Stimulated activated CD4-positive, alpha-beta T cell treated with anti-CD3 and anti-CD28 coated beads, TNF-alpha, amount 100 ng/mL, for 1 hour (primary cell): ENCODE measurements around the gene NIPBL.
"Not testable (repeated sequence)": the region's sequence is repeated elsewhere in the genome, so short reads cannot be mapped to it uniquely, and the experiment has no call there.

ENCODE experiments used
- DNase-seq, 3 donors: peaks; one replicate each; pipeline ENCODE4 v3.0.0-alpha.2; 2020; ENCODE audit warnings: low read depth in 3 of 3, low spot score in 1 of 3

NIPBL gene

DNA sequence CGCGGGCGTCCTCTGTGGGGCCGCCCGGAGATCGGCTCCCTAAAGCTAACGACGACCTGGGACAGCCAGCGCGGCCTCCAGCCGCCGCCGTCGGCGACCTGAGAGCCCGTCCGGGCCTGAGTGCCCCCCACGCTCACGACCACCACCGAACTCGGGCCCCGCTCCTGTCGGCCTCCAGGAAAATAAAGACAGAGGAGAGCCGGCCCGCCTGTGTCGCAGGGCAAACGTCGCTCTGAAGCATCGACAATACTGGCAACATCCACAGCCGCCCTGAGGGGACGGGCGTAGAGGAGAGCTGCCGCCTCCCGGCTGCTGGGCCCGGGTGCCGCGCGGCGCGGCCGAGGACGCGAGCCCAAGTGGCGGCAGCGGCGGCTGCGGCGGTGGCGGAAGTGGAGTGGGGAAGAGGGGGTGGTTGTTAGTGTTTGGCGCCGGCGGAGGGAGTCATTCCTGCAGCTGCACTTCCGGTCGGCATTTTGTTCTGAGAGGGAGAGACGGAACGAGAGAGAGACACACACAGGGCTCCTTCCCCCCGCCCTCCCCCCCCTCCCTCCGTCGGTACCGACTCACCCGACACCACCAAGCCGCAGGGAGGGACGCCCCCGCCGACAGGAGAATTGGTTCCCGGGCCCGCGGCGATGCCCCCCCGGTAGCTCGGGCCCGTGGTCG is at the start of gene NIPBL:
Gene NIPBL (plus strand): TSS at position 471 of the 666 bp plus-strand sequence. CDS start 76,928 bp downstream, outside the sequence.
- peak; percentile 69 to 71 (median 70) for DNase-seq

DNA sequence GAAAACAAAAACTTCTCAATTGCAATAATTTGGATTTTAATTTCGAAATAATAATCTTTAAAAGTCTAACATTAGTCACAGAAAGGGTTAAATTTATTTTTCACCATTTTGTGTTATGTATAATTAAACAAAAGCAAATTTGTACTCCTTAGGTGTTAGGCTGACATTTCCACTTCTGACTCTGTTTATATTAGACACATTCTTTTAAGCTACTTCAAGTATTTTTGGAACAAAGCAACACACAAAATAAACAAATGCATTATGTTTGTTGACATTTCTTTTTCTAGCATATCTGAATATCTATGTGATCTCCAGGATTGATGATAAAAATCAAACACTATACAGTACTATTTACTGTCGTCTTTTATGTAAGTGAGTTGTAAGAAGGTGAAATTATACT is 44.3 kb upstream of the NIPBL start:
- DNase-seq, result no peak

GRCh38 chr5:36836831-36837230 is 39.7 kb upstream of the NIPBL start:
- DNase-seq, result no peak

GRCh38 chr5:36839489-36840476 is 36.8 kb upstream of the NIPBL start:
- no peak for DNase-seq

GRCh38 chr5:36841677-36842076 is 34.9 kb upstream of the NIPBL start:
- DNase-seq, result no peak

GRCh38 chr5:36842087-36842486 is 34.5 kb upstream of the NIPBL start:
- no peak for DNase-seq

- DNase-seq, result no peak
Measured at GRCh38 chr5:36844305-36844704, 32.3 kb upstream of the NIPBL start.

DNA sequence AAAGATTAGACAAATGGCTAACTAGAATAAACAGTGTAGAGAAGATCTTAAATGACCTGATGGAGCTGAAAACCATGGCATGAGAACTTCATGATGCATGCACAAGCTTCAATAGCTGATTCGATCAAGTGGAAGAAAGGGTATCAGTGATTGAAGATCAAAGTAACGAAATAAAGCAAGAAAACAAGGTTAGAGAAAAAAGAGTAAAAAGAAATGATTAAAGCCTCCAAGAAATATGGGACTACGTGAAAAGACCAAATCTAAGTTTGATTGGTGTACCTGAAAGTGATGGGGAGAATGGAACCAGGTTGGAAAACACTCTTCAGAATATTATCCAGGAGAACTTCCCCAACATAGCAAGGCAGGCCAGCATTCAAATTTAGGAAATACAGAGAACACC is 28.0 kb upstream of the NIPBL start:
- DNase-seq, result not testable (repeated sequence)

GRCh38 chr5:36852903-36853302 is 23.7 kb upstream of the NIPBL start:
- not testable (repeated sequence) for DNase-seq

DNA sequence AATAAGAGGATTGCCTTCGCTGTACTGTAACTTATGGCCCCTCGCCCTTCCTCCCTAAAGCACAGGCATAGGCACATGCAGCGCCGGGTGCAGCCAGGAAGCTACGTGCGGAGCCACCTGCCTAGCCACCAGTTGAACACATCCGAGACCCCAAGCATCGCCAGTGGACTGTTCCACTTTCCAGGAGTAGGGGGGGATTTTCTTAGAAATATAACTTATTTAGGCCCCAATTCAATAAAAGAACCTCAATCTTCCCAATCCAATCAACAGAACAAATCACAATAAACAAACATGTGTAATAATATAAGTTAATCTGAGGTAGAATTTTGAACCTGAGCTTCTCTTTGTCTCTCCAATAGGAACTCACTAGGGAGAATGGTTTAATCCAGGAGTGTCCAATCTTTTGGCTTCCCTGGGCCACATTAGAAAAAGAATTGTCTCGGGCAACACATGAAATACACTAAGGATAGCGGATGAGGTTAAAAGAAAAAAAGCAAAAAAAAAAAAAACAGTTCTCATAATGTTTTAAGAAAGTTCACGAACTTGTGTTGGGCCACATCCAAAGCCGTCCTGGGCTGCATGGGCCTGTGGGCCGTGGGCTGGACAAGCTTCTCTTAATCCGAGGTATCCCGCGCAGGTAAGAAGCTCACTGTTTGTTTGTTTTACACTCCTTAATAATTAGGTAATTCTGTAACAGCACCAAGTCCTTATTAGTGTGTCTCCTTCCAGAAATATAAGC is 22.0 kb upstream of the NIPBL start:
- DNase-seq, result no peak

DNA sequence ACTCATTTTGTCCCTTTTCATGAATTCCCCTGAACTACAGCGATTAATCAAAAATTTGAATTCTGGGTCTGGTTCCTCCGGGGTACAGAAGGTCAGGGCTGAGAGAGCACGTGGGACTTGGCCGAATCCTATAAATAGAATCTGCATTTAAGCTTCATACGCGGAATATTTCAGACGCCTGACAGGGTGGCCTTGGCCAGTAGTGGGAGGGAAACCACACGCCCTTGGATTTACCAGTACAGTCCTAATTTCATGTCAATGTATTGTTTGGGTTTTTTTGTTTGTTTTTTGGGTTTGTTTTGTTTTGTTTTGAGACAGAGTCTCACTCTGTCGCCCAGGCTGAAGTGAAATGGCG is 21.5 kb upstream of the NIPBL start:
- DNase-seq, result no peak

DNA sequence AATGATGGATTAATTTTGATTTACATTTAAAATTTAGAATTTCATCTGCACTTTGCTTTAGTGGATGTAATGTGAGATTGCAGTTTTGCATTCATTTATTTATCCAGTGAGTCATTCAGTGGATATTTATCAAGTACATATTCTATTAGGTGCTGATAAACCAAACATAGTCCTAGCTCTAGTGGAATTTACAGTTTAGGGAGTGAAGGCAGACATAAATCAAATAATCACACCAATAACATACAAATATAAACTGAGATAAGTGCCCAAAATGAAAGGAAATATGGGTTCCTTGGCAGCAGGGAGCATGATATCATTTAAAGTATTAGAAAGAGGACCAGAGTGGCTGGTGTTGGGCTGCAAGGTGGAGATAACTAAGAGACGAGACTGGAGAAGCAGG is 14.7 kb upstream of the NIPBL start:
- no peak for DNase-seq

GRCh38 chr5:36870399-36871040 is 6.0 kb upstream of the NIPBL start:
- DNase-seq, result no peak

DNA sequence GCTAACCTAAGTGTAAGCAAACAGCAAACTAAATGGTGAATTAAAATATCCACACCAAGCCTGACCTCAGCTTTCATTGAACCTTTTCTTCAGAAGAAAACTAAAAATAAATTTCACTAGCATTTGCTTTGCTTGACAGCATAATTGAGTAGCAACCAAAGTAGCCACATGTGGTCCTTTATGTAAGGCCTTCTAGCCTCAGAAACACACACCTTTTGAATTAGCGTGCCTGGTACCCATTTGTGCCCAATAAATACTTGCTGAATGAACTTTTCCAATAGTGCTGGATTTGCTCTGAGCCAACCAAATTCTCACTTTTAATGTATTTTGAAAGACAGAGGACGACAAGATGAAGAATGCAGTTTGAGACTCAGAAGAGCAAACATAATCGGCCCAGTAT is 2.1 kb upstream of the NIPBL start:
- DNase-seq, result no peak

DNA sequence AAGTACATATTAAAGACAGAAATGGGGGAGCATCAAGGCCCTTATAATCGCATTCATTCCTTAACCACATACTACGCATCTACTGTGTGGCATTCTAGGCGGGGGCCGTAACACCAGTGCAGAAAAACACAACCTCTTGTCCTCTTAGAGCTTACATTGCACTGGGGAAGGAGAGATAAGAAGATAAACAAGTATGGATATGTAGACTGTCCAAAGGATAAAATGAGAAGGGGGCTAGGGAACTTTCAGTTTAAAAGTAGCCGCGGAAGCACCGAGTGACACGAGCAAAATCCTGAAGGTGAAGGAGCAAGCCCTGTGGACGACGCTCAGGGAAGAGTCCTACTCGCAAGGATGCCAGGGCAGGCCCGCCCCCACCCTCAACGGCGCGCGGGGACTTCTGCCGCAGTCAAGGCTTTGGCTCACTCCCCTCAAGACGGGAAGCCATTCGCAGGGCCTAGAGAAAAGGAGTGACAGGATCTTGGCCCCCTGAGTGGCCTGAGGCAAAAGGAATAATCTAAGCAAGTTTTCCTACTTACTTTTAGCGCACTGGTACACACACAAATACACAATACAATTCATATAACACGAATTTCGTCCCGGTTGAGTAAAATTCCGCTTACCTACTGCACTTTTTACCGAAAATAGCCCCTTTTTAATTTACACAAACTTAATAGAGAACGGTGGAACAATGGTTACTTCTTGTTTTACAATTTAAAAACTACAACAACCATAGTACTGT is 1.3 kb upstream of the NIPBL start:
- DNase-seq, result no peak

GRCh38 chr5:36875790-36876298 is 725 bp upstream of the NIPBL start:
- DNase-seq, result peak in 2 of 3 donors; percentile 47 to 58

DNA sequence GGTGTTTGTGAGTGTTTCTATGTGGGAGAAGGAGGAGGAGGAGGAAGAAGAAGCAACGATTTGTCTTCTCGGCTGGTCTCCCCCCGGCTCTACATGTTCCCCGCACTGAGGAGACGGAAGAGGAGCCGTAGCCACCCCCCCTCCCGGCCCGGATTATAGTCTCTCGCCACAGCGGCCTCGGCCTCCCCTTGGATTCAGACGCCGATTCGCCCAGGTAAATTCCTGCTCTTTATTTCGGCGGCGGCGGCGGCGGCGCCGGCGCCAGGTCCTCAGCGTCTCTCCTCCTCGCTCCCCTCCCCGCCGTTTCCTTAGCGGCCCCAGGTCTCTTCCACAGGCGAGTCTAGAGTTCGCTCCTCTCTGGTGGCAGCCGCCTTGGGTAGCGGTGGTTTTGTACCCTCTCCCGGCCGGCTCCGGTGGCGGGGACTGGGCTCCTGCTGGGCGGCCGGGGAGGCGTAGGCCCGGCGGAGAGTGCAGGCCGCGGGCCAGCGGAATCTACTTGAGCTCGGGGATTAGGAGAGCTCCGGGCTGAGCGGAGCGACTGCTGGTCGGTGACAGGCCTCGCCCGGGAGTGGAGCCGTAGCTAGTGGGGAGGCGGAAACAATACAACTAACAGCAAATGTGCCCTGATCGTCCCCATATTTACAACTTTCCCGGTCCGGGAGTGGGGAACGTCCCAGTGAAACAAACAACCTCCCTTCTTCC is 547 bp downstream of the NIPBL start:
- peak in 2 of 3 donors; percentile 24 to 25 for DNase-seq

GRCh38 chr5:36877667-36878391 is 1.3 kb downstream of the NIPBL start:
- DNase-seq, result no peak
